Stimulated activated naive CD8-positive, alpha-beta T cell treated with anti-CD3 and anti-CD28 coated beads, Interleukin-15, amount 100 ng/mL, for 72 hours (primary cell): ENCODE measurements around the gene PRG3.

Source experiments
- ATAC-seq: fragments of 150-1000 bp; cut with Tn5 transposase; 2 replicates; pipeline ENCODE4 v1.10.0; 2021; ENCODE audit warnings: mild to moderate bottlenecking, moderate library complexity
- DNase-seq, 2 donors: peaks; one replicate each; pipeline ENCODE4 v3.0.0; 2021 to 2022
- H3K27ac Mint-ChIP-seq, 2 donors: one replicate each; pipeline ENCODE4 v1.8.0; 2022; ENCODE audit warnings: mild to moderate bottlenecking in 2 of 2, mixed read lengths in 2 of 2, moderate library complexity in 2 of 2
- H3K27me3 Mint-ChIP-seq: one replicate; pipeline ENCODE4 v1.8.0; 2022; ENCODE audit warnings: mixed read lengths
- H3K4me1 Mint-ChIP-seq: one replicate; pipeline ENCODE4 v1.8.0; 2022; ENCODE audit warnings: mild to moderate bottlenecking, mixed read lengths
- H3K4me3 Mint-ChIP-seq, 2 donors: one replicate each; pipeline ENCODE4 v1.8.0; 2022; ENCODE audit warnings: mild to moderate bottlenecking in 2 of 2, mixed read lengths in 2 of 2, moderate library complexity in 1 of 2
- H3K9me3 Mint-ChIP-seq, 2 donors: one replicate each; pipeline ENCODE4 v1.8.0; 2022; ENCODE audit warnings: mixed read lengths in 2 of 2

The PRG3 gene

DNA sequence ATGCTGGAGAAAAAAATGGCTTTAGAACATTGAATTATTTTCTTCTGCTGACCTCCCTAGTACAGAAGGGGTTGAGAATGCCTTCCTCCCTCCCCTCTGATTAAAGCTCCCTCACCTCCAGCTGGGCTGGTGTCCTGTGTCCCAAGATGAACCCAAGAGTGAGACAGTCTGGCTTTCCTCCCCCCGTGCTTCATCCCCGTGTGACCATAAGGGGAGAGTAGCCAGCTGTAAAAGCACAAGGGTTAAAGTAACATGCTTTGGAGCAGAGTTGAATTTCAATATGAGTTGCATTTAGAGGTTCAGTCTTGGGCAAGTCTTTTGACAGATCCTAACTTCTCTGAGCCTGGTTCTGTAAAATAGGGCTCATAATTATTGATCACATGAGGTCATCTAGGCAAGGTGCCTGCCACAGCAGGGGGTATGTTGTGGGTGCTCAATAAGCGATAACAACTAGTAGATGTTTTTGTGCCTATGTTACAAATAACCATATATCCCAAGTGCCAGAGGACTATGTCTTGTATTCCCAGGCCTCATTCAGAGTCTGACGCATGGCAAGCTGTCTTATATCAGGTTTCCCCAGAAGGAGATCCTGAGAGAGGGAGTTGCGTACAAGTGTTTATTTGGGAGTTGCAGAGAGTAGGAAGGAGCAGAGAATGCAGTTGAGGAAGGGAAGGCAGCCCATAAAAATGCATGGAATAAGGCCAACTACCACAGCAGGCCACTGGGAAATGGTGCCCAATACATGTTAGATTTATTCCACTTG, 5.4 kb upstream of the PRG3 start:
- H3K9me3 Mint-ChIP-seq = no peaks in the 10 kb centered on the region
- H3K4me3 Mint-ChIP-seq = no peak overlapping the region
- peaks cover 11% of the 10 kb centered on the region for H3K27me3 Mint-ChIP-seq
- H3K27ac Mint-ChIP-seq = no peak overlapping the region
- no peak for DNase-seq
- no peaks in the 10 kb centered on the region for H3K4me1 Mint-ChIP-seq
- no peak for ATAC-seq

DNA sequence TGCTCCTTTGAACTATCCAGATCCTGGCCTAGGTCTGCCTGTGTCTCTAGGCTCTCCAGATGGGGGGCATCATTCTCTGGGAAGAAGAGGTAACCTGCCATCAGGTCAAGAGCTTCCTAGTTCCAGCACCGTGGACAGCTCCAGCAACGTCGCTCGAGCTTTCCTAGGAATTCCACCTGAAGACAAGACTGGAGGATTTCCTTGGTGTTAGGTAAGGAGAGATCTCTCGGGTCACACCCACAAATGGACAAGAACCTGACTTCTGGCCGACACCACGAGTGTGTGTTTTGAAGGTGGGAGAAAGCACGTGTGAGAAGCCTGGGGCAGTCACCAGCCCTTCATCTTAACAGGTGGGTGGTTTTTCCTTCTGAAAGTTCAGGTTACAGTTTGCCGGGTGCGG, 1.2 kb downstream of the PRG3 start:
- Mint-ChIP-seq H3K4me3 (no peak overlapping the region), H3K27ac (no peak overlapping the region), H3K9me3 (no peaks in the 10 kb centered on the region), H3K4me1 (no peaks in the 10 kb centered on the region), H3K27me3 (peaks cover 39% of the 10 kb centered on the region)
- ATAC-seq (no peak), DNase-seq (no peak)

DNA sequence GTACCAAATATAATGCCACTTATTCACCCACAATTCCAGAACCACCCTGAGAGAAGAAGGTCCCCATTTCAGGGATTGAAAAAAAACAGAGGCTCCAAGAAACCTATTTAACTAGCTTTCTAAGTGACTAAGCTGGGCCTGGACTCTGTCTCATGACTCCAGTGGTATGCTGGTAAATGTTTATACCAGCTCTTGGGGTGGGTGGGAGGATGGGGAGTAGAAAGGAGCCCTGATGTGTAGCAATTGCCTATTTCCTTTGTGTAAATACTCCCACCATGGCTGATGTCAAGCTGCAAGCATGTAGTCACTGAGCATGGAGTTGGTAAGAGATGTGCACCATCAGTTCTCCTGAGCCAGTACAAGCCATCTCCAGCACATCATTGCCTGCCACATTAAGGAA, 2.8 kb downstream of the PRG3 start:
- Mint-ChIP-seq H3K27me3 (peaks cover 39% of the 10 kb centered on the region), H3K27ac (no peak overlapping the region), H3K4me3 (no peak overlapping the region), H3K9me3 (no peaks in the 10 kb centered on the region), H3K4me1 (no peaks in the 10 kb centered on the region)
- DNase-seq (no peak), ATAC-seq (no peak)

DNA sequence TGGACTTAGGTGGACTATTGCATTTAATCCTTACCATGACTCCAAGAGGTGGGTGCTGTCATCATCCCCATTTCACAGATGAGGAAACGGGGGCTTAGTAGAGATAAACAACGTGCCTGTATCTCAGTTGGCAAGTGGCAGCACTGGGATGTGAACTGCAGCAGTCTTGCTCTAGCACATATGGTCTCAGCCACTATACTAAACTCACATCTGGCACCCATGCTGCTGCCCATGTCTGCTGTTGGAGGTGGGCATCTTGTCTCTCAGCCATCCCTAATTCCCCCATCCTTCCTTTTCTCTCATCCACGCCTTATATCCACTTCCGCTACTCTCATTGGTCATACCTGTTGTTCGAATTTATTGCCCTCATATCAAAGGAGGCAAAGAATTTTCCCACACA, 3.8 kb downstream of the PRG3 start:
- H3K27me3 Mint-ChIP-seq = peaks cover 33% of the 10 kb centered on the region
- no peaks in the 10 kb centered on the region for H3K4me1 Mint-ChIP-seq

DNA sequence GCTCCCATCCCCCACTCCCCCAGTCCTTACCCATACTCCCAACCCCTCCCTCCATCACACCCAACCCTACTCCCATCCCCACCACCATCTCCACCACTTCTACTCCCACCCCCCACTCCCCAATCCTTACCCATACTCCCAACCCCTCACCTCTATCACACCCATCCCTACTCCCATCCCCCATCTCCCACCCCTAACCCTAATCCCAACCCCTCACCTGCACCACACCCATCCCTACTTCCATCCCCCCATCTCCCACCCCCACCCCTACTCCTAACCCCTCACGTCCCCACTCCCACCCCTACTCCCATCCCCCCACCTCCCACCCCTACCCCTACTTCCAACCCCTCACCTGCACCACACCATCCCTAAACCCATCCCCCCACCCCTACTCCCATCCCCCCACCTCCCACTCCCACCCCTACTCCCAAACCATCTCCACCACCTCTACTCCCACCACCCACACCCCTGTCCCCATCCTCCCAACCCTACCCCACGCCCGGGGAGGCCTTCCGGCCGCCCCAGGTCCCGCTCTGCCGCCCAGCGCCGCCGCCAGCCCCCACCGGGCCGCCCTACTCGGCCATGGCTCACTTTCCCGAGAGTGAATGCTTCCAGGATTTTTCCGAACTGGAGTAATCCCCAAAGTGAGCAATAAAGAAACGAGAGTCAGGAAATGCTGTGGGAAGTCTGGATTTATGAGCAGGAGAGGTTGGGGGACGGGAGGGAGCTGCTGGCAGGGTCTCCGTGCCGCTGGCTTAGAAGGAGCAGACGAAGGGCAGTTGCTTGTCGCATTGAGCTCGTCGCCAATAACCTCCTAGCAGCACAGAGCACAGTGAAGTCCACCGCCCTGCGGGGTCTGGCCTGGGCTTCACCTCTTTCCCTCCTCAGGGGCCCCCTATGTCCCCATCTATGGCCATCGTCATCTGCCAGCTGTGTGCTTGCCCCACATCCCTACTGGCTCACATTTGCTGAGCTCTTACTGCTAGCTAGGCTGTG, 4.6 kb downstream of the PRG3 start:
- H3K27ac Mint-ChIP-seq = no peak overlapping the region
- peaks cover 28% of the 10 kb centered on the region for H3K27me3 Mint-ChIP-seq
- DNase-seq (no peak), ATAC-seq (peak; percentile 67)
- no peaks in the 10 kb centered on the region for H3K4me1 Mint-ChIP-seq
- H3K9me3 Mint-ChIP-seq = no peaks in the 10 kb centered on the region
- H3K4me3 Mint-ChIP-seq = no peak overlapping the region

More for the DNA sequence above, 3.8 kb downstream of the PRG3 start:
- ATAC-seq (no peak), DNase-seq (no peak)
- H3K9me3 Mint-ChIP-seq = no peaks in the 10 kb centered on the region
- no peak overlapping the region for H3K27ac Mint-ChIP-seq
- H3K4me3 Mint-ChIP-seq = no peak overlapping the region

DNA sequence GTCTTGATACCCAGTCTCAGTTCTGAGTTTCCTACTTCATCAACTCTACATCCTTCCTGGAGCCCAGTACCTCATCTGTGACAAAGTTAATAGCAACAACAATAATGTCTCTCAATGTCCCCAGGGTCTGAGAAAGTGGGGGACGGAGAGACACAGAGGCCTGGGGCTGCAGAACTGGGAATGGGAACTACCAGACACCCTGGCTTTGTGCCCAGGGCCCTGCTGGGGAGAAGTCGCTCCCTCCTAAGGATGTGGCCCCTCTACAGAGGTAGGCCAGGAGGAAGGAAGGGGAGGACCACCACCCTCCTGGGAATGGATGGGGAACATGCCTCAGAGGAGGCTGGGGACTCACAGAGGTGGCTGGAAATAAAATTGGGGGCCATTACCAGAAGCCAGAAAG, 5.5 kb downstream of the PRG3 start:
- ATAC-seq (no peak), DNase-seq (no peak)
- Mint-ChIP-seq H3K4me3 (no peak overlapping the region), H3K9me3 (no peaks in the 10 kb centered on the region), H3K27me3 (peaks cover 23% of the 10 kb centered on the region), H3K27ac (no peak overlapping the region), H3K4me1 (no peaks in the 10 kb centered on the region)

DNA sequence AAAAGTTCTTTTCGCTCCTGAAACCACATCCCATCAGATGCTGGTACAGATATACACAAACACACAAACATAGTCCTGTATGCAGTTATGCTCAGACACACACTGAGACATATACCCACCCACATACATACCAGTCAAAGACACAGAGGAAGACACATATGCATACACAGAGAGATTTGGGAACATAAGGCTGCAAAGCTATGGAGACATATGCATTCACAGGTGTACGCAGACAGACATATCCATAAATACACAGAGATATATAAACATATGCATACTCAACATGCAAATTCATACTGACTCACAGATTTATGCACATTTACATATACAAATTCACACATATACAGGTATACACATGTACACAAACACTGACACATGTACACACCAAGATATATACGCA, 6.0 kb downstream of the PRG3 start:
- no peak for DNase-seq
- H3K4me3 Mint-ChIP-seq = no peak overlapping the region

DNA sequence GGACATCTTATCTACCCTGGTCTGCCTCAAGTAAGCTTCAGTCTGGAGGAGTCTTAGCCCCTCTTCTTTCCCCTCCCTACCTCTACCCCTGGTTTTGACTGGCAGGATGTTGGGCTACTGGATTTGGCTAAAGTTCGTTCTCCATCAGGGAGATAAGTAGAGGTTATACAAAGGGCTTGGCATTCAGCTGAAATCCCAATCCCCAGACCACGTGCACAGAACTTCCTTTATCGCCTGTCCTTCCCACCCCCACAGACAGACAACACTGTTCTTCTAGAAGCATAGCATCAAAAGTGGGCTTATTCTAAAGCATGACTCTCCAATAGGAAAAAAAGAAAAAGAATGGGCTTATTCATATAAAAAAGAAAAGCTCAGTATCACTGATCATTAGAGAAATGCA, 7.8 kb downstream of the PRG3 start:
- ATAC-seq (no peak), DNase-seq (no peak)
- H3K27me3 Mint-ChIP-seq = peaks cover 16% of the 10 kb centered on the region
- H3K9me3 Mint-ChIP-seq = no peaks in the 10 kb centered on the region
- no peak overlapping the region for H3K27ac Mint-ChIP-seq
- H3K4me3 Mint-ChIP-seq = no peak overlapping the region
- H3K4me1 Mint-ChIP-seq = no peaks in the 10 kb centered on the region

More for the DNA sequence above, 6.0 kb downstream of the PRG3 start:
- Mint-ChIP-seq H3K27ac (no peak overlapping the region), H3K27me3 (peaks cover 18% of the 10 kb centered on the region), H3K4me1 (no peaks in the 10 kb centered on the region), H3K9me3 (no peaks in the 10 kb centered on the region)
- no peak for ATAC-seq

DNA sequence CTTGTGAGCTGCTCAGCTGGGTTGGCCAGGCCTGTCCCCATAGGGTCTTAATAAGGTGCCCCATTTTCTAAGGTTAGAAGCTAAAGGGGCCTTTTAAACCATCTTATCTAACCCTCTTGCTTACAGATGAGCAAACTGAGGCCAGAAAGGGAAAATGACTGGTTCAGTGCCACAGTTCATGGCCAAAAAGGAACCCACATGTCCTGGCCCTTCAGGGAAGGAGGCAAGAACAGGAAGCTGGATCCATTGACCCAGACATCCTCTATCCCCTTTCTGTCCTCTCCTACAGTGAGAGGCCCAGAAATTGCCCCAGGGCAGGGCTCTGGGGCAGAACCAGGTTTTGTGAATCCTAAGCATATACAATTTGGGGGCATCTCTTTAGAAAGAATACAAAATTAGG, 10.0 kb downstream of the PRG3 start:
- H3K4me1 Mint-ChIP-seq = no peaks in the 10 kb centered on the region
- DNase-seq (no peak), ATAC-seq (no peak)
- H3K9me3 Mint-ChIP-seq = no peaks in the 10 kb centered on the region
- H3K27ac Mint-ChIP-seq = no peak overlapping the region
- H3K27me3 Mint-ChIP-seq = peaks cover 7% of the 10 kb centered on the region
- no peak overlapping the region for H3K4me3 Mint-ChIP-seq

DNA sequence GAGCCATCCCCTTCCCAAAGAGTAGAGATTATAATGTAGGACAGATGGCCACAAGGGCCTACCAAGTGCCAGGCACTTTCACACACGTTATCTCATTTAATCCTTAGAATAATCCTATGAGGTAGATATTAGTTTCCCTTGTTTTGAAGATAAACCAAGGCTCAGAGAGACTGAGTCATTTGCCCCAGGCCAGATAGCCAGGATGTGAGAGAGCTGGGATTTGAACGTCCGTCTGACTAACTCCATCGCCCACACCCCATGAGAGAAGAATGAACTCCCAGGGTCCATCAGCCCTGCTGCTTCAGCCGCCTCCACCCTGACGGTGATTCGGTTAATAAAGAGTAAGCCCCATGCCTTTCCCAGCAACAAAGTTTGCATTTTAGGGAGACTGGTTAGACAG, 10.7 kb downstream of the PRG3 start:
- H3K4me3 Mint-ChIP-seq = no peak overlapping the region
- ATAC-seq (no peak), DNase-seq (no peak)
- H3K4me1 Mint-ChIP-seq = no peaks in the 10 kb centered on the region
- no peaks in the 10 kb centered on the region for H3K9me3 Mint-ChIP-seq
- H3K27ac Mint-ChIP-seq = no peak overlapping the region
- H3K27me3 Mint-ChIP-seq = peaks cover 7% of the 10 kb centered on the region

DNA sequence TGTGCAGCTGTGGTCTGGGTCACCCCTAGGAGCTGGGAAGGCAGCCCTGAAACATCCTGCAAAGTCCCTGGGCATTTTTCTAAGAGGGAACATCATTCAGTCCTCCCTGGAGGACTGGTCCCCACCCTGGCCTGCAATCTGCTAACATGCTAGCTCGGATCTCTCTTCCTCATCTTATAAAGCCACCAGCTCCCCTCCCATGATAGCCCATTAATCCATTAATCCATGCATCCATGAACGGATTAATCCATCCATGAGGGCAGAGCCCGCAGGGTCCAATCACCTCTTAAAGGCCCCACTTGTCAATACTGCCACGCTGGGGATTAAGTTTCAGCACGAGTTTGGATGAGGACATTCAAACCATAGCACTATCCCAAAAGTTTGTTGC, 12.1 kb downstream of the PRG3 start:
- Mint-ChIP-seq H3K4me1 (no peaks in the 10 kb centered on the region), H3K4me3 (no peak overlapping the region), H3K27ac (no peak overlapping the region), H3K9me3 (no peaks in the 10 kb centered on the region), H3K27me3 (peaks cover 13% of the 10 kb centered on the region)
- no peak for ATAC-seq
- DNase-seq = no peak

DNA sequence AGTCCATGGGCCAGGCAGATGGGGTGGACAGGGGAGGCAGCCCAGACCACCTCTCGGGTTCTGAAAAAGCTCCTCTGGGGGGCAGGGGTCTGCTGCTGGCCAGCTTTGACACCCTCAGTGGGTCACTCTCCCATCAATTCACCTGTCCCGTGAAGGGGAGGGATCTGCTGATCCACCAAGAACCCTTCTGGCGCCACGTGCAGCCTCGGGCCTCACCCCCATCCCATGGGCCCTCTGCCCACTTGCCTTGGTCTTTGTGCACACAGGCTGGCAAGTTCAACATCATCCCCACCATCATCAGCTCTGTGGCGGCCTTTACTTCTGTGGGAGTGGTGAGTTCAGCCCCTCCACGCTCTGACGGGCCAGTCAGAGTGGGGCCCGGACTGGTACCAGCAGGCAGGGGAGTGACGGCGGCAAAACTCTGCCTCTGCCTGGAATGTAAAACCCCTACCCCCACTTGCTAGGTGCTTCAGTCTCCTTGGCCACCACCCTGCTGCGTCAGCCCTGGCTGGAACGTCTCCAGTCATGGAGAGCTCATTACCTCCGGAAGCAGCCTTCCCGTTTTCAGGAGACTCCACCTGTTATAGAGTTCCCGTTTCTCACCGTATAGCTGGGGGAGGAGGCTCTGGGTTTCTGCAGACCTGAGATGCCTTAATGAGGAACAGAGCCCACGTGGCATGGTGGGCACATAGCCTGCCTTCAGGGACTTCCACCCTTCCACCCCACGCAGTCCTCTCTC, 12.7 kb downstream of the PRG3 start:
- Mint-ChIP-seq H3K4me3 (no peak overlapping the region), H3K27me3 (peaks cover 16% of the 10 kb centered on the region), H3K9me3 (no peaks in the 10 kb centered on the region), H3K4me1 (no peaks in the 10 kb centered on the region), H3K27ac (peak overlapping the region in 1 of 2 donors; percentile 61)
- DNase-seq = no peak
- no peak for ATAC-seq

DNA sequence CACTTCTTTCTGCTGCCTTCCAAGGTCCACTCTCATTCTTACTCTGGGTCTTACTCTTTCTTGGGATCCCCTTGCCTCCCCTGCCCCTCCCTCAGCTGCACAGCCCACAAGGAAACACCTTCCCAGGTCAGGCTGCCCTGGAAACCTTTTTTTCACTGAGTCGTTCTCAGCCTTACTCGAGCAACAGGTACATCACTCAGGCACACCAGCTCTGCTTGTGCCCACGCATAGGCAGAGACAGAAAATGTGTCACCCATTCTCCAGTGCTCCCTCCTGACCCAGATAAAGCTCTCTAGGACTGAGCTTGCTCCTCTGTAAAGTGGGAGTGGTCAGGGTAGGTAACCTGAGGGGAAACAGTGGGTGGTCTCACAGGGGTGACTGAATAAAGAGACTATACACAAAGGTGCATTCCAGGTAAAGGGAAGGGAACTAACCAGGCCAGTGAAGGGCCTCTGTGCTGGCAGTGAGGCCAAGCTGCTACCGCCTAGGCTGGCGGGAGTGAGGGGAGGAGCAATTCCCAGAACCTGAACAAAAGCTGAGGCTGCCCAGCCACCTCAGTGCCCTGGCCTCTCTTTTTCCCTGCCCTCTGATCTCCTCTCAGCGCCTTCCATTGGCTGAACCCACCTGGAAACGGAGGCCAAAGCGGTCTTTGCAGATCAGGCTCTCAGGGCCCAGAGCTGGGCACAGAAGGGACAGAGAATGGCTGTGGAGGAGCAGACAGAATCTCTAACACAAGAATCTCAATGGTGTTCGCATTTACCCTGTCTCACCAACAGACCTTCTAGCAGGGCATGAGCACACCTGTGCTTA, 15.9 kb downstream of the PRG3 start:
- Mint-ChIP-seq H3K27me3 (peaks cover 24% of the 10 kb centered on the region), H3K27ac (no peak overlapping the region), H3K9me3 (no peaks in the 10 kb centered on the region), H3K4me1 (no peaks in the 10 kb centered on the region), H3K4me3 (no peak overlapping the region)
- DNase-seq (no peak), ATAC-seq (no peak)

DNA sequence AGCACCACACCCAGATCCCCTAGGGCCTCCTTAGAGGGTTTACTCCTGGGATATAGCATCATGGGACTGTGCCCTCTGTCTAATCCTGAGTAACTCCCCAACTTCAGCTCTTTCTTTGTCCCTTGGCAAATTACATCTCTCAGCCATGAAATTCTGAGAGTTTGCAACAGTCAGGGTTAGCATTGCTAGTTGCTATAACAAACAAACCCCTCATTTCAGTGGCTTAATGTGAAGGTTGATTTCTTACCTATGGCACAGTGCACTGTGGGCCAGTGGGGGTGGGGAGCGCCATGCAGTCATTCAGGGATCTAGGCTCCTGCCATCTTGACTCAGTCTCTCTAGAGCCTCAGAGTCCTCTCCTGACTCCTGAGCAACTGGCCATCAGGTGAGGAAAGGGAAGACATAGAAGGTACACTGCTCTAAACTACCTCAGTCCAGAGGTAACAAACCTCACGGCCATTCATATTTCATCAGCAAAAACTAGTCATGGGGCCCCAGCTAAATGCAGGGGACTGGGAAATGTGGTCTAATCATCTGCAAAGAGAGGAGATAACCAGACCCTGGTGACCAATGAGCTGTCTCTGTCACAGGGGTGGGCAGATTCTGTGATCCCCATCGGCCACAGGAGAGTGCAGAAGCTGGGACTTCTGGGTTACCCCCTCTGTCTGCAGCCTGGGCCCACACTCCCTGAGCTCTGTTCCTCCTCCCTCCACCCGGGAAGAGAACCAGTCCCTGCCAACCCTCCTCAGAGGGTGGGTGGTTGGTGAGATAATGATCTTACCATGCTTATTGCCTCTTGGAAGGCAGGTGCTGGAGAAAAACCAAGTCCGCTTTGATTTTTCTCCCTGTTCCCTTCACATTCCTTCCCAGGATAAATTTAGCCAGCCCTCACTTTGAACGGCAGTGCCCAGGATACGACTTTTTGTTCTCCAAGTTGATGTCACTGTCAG, 17.5 kb downstream of the PRG3 start:
- DNase-seq (no peak), ATAC-seq (no peak)
- Mint-ChIP-seq H3K4me1 (no peaks in the 10 kb centered on the region), H3K4me3 (no peak overlapping the region), H3K27me3 (peaks cover 21% of the 10 kb centered on the region), H3K27ac (no peak overlapping the region), H3K9me3 (no peaks in the 10 kb centered on the region)
